IgD-negative memory B cell (primary cell): ENCODE measurements around the gene CABP2. TPM values are rescaled to one million over a fixed set of nuclear protein-coding genes. Genes with fewer than 3 reads are reported as not detected.

Source experiments
- H3K27ac Mint-ChIP-seq, 3 donors: one replicate each; pipeline ENCODE4 v1.8.0; 2020 to 2022; ENCODE audit warnings: mild to moderate bottlenecking in 3 of 3, mixed read lengths in 3 of 3, moderate library complexity in 1 of 3
- H3K27me3 Mint-ChIP-seq: one replicate; pipeline ENCODE4 v1.8.0; 2021; ENCODE audit warnings: mixed read lengths
- H3K36me3 Mint-ChIP-seq: one replicate; pipeline ENCODE4 v1.8.0; 2020; ENCODE audit warnings: mild to moderate bottlenecking, mixed read lengths
- H3K4me1 Mint-ChIP-seq, 3 donors: one replicate each; pipeline ENCODE4 v1.8.0; 2020 to 2022; ENCODE audit warnings: mixed read lengths in 3 of 3, mild to moderate bottlenecking in 1 of 3
- H3K4me3 Mint-ChIP-seq, 4 donors: one replicate each; pipeline ENCODE4 v1.8.0; 2020 to 2022; ENCODE audit warnings: mild to moderate bottlenecking in 4 of 4, mixed read lengths in 4 of 4, moderate library complexity in 3 of 4
- H3K9me3 Mint-ChIP-seq, 3 donors: one replicate each; pipeline ENCODE4 v1.8.0; 2020 to 2021; ENCODE audit warnings: mixed read lengths in 3 of 3, mild to moderate bottlenecking in 1 of 3
- polyA plus RNA-seq: library from polyadenylated mRNA; unstranded; fragments of 300-500 nt; fragmentation: Illumina TruSeq; gene quantifications from one replicate; pipeline ENCODE4 v1.2.3, GENCODE V29; 2021

Gene CABP2
- polyA plus RNA-seq, 1 donor from 2014 or later = not detected

GRCh38 chr11:67507242-67507863 lies 15.9 kb downstream of the CABP2 start:
- Mint-ChIP-seq H3K36me3 (peaks cover 5% of the 10 kb centered on the region), H3K4me1 (peaks cover 21 to 25% (median 25%) of the 10 kb centered on the region in 3 donors), H3K4me3 (peak overlapping the region; percentile 87 to 97 (median 92)), H3K27me3 (peaks cover 1% of the 10 kb centered on the region), H3K9me3 (no peaks in the 10 kb centered on the region), H3K27ac (peak overlapping the region; percentile 91 to 98 (median 98))

- H3K36me3 Mint-ChIP-seq = peaks cover 5% of the 10 kb centered on the region
- peaks cover 21 to 25% (median 25%) of the 10 kb centered on the region in 3 donors for H3K4me1 Mint-ChIP-seq
- no peaks in the 10 kb centered on the region for H3K9me3 Mint-ChIP-seq
- H3K27me3 Mint-ChIP-seq = no peaks in the 10 kb centered on the region
- peak overlapping the region; percentile 93 to 98 (median 98) for H3K27ac Mint-ChIP-seq
- peak overlapping the region; percentile 87 to 98 (median 92) for H3K4me3 Mint-ChIP-seq
These were observed 16.7 kb downstream of the CABP2 start for GRCh38 chr11:67506426-67507051.

GRCh38 chr11:67505605-67506396 lies 17.4 kb downstream of the CABP2 start:
- no peaks in the 10 kb centered on the region for H3K27me3 Mint-ChIP-seq
- peaks cover 23 to 28% (median 28%) of the 10 kb centered on the region in 3 donors for H3K4me1 Mint-ChIP-seq
- peak overlapping the region; percentile 84 to 98 (median 92) for H3K4me3 Mint-ChIP-seq
- peaks cover 5% of the 10 kb centered on the region for H3K36me3 Mint-ChIP-seq
- peak overlapping the region; percentile 93 to 98 (median 98) for H3K27ac Mint-ChIP-seq
- no peaks in the 10 kb centered on the region for H3K9me3 Mint-ChIP-seq

- peak within 1 kb of the TSS; percentile 88 to 98 (median 94) for H3K4me3 Mint-ChIP-seq
- H3K4me1 Mint-ChIP-seq = peaks cover 24 to 32% (median 31%) of the 10 kb centered on the region in 3 donors
- H3K27me3 Mint-ChIP-seq = no peaks in the 10 kb centered on the region
- peak within 1 kb of the TSS; percentile 93 to 98 (median 98) for H3K27ac Mint-ChIP-seq
- no peaks in the 10 kb centered on the region for H3K9me3 Mint-ChIP-seq
- H3K36me3 Mint-ChIP-seq = peaks cover 5% of the 10 kb centered on the region
These were observed 18.2 kb downstream of the CABP2 start, which contains the start of gene PITPNM1 for GRCh38 chr11:67504950-67505581. PITPNM1 (minus strand) TSS chr11:67505363; CDS start chr11:67504180, 1,183 bp downstream.

GRCh38 chr11:67504005-67504949 lies 19.0 kb downstream of the CABP2 start:
- peak overlapping the region; percentile 88 to 98 (median 94) for H3K4me3 Mint-ChIP-seq
- peaks cover 23 to 32% (median 30%) of the 10 kb centered on the region in 3 donors for H3K4me1 Mint-ChIP-seq
- no peaks in the 10 kb centered on the region for H3K9me3 Mint-ChIP-seq
- H3K27ac Mint-ChIP-seq = peak overlapping the region; percentile 39 to 86 (median 85)
- H3K27me3 Mint-ChIP-seq = no peaks in the 10 kb centered on the region
- H3K36me3 Mint-ChIP-seq = peaks cover 3% of the 10 kb centered on the region

- Mint-ChIP-seq H3K27me3 (no peaks in the 10 kb centered on the region), H3K4me1 (peaks cover 18 to 28% (median 23%) of the 10 kb centered on the region in 3 donors), H3K36me3 (peaks cover 3% of the 10 kb centered on the region), H3K9me3 (no peaks in the 10 kb centered on the region), H3K27ac (peak overlapping the region in 2 of 3 donors; percentile 18 to 97), H3K4me3 (peak overlapping the region; percentile 77 to 95 (median 86))
These were observed 19.9 kb downstream of the CABP2 start for GRCh38 chr11:67503119-67504004.

GRCh38 chr11:67502328-67502979 lies 20.8 kb downstream of the CABP2 start:
- H3K27ac Mint-ChIP-seq = peak overlapping the region in 2 of 3 donors; percentile 18 to 97
- H3K4me3 Mint-ChIP-seq = peak overlapping the region; percentile 77 to 95 (median 85)
- H3K4me1 Mint-ChIP-seq = peaks cover 18 to 28% (median 23%) of the 10 kb centered on the region in 3 donors
- peaks cover 3% of the 10 kb centered on the region for H3K36me3 Mint-ChIP-seq
- H3K9me3 Mint-ChIP-seq = no peaks in the 10 kb centered on the region
- no peaks in the 10 kb centered on the region for H3K27me3 Mint-ChIP-seq

- Mint-ChIP-seq H3K27ac (peak overlapping the region in 1 of 3 donors; percentile 54), H3K4me3 (no peak overlapping the region), H3K36me3 (peaks cover 3% of the 10 kb centered on the region), H3K4me1 (peaks cover 18 to 24% (median 19%) of the 10 kb centered on the region in 3 donors), H3K27me3 (no peaks in the 10 kb centered on the region), H3K9me3 (no peaks in the 10 kb centered on the region)
These were observed 21.4 kb downstream of the CABP2 start for GRCh38 chr11:67501854-67502253.

GRCh38 chr11:67500831-67501715 lies 22.2 kb downstream of the CABP2 start:
- H3K36me3 Mint-ChIP-seq = peaks cover 2% of the 10 kb centered on the region
- peak overlapping the region in 2 of 4 donors; percentile 13 to 64 for H3K4me3 Mint-ChIP-seq
- peak overlapping the region in 2 of 3 donors; percentile 47 to 54 for H3K27ac Mint-ChIP-seq
- H3K9me3 Mint-ChIP-seq = no peaks in the 10 kb centered on the region
- H3K4me1 Mint-ChIP-seq = peaks cover 13 to 19% (median 14%) of the 10 kb centered on the region in 3 donors
- no peaks in the 10 kb centered on the region for H3K27me3 Mint-ChIP-seq

- Mint-ChIP-seq H3K36me3 (peaks cover 2% of the 10 kb centered on the region), H3K9me3 (no peaks in the 10 kb centered on the region), H3K27ac (peak overlapping the region in 2 of 3 donors; percentile 47 to 54), H3K4me1 (peaks cover 11 to 14% (median 14%) of the 10 kb centered on the region in 3 donors), H3K27me3 (no peaks in the 10 kb centered on the region), H3K4me3 (peak overlapping the region in 1 of 4 donors; percentile 64)
These were observed 22.8 kb downstream of the CABP2 start for GRCh38 chr11:67500484-67500821.

GRCh38 chr11:67499808-67500483 lies 23.3 kb downstream of the CABP2 start:
- Mint-ChIP-seq H3K4me3 (no peak overlapping the region), H3K36me3 (peaks cover 2% of the 10 kb centered on the region), H3K9me3 (no peaks in the 10 kb centered on the region), H3K27me3 (no peaks in the 10 kb centered on the region), H3K27ac (no peak overlapping the region), H3K4me1 (peaks cover 10 to 14% (median 13%) of the 10 kb centered on the region in 3 donors)
